ENCODE results near the gene XPO6.
A peak's percentile ranks its signal among the peaks of the same experiment; 100 is the strongest.

The XPO6 gene

DNA sequence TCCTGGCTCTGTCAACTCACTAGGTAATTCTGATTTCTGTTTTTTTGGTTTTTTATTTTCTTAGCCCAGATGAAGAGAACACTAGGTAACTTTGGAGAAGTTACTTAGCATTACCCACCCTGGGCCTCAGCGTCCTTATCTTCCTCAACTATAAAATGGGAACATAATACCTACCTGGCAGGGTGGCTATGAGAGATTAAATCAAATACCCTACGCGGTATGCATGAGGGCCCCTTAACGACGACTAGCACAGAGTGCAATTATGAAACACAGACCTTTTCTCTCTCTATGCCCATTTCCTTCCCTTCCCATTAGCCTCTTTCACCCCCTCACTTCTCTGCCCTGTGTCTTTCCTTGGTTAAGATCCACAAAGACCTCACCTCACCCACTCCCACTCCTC lies 11.1 kb downstream of the XPO6 start:
- H3K27ac Mint-ChIP-seq: peak overlapping the region; percentile 6 to 87
- peak overlapping the region; percentile 19 to 35 for H3K4me3 Mint-ChIP-seq
- H3K27me3 Mint-ChIP-seq: no peaks in the 10 kb centered on the region
- H3K9me3 Mint-ChIP-seq: no peaks in the 10 kb centered on the region
- no peak for ATAC-seq
- peaks cover 35% of the 10 kb centered on the region for H3K4me1 Mint-ChIP-seq
- no peak for DNase-seq

DNA sequence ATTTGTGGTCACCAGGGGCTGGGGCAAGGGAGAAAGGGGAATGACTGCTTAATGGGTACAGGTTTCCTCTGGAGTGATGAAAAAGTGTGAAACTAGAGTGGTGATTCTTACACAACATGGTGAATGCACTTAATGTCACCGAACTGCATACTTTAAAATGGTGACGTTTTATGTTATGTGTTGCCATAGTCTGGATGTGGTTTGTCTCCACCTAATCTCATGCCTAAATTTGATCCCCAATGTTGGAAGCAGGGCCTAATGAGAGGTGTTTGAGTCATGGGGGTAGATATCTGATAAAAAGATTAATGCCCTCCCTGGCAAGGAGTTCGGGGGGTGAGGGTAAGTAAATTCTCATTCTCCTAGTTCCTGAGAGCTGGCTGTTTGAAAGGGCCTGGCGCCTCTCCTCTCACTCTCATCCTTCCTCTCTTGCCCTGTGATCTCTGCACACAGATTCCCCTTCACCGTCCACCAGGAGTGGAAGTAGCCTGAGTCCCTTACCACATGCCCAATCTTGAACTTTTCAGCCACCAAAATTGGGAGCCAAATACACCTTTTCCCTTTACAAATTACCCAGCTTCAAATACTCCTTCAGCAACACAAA lies 15.3 kb downstream of the XPO6 start:
- DNase-seq (no peak), ATAC-seq (no peak)
- Mint-ChIP-seq H3K9me3 (no peaks in the 10 kb centered on the region), H3K27me3 (no peaks in the 10 kb centered on the region), H3K4me1 (peaks cover 75% of the 10 kb centered on the region), H3K27ac (peak overlapping the region; percentile 29 to 91), H3K4me3 (peak overlapping the region; percentile 8 to 22)

DNA sequence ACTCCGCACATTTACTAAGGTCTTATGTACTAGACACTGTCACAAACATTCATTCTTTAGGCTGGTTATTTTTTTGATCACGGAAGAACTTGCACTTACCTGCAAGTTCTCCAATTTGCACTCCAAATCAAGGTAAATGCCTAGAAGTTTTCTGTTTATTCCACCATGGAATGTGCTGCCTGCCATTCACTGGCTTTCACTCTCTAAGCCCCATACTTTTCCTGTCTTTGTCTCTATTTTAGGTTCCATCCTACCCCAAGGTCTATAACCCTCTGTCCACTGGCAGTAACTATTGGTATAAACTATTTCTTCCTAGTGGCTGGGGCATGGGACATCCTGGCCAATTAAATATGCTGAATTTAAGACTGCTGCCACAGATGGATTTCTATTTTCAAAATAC lies 15.9 kb downstream of the XPO6 start:
- Mint-ChIP-seq H3K4me1 (peaks cover 75% of the 10 kb centered on the region), H3K9me3 (no peaks in the 10 kb centered on the region), H3K4me3 (no peak overlapping the region), H3K27me3 (no peaks in the 10 kb centered on the region), H3K27ac (peak overlapping the region in 1 of 2 donors; percentile 73)
- DNase-seq (no peak), ATAC-seq (no peak)

DNA sequence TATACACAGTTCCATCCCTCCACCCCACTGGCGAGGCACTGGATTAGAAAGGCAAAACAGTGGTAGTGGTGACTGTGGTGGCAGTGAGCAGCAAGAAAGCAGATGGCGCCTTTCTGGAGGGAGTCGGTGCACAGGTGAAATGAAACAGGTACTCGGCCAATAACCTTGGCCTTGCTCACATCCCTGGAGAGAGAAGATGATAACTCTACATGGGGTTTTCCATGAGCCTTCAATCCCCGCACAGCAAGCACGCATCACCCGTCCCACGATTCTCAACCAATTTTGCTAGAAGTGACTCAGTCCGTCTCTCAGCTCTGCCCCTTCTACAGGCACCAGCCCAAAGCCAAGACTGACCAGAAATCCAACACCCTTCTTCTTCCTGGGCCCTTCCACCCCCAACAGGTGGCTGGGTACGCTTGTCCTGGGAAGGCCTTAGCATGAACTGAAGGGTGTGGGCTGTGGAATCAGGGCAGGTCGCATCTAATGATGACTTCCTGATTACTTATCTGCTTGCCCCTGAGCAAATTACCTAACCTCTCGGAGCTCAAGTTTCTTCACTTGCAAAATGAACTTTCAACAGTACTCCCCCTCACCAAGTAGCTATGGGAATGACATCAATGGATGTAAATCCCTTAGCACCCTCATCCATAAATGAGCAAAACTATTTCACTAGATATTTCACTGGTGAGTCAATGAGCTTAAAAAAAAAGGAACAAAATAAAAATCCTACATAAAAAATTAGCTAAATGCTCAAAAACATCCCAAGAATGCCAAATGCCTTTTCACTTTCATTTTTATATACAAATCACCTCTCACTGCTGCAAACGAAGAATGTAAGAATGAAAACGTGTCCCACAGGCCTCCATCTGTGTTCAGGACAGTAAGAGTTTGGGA lies 18.0 kb downstream of the XPO6 start:
- Mint-ChIP-seq H3K4me1 (peaks cover 84% of the 10 kb centered on the region), H3K9me3 (no peaks in the 10 kb centered on the region), H3K27ac (peak overlapping the region; percentile 96 to 97), H3K4me3 (peak overlapping the region; percentile 73 to 81), H3K27me3 (no peaks in the 10 kb centered on the region)
- DNase-seq: peak; percentile 38 to 58
- peak; percentile 65 for ATAC-seq

DNA sequence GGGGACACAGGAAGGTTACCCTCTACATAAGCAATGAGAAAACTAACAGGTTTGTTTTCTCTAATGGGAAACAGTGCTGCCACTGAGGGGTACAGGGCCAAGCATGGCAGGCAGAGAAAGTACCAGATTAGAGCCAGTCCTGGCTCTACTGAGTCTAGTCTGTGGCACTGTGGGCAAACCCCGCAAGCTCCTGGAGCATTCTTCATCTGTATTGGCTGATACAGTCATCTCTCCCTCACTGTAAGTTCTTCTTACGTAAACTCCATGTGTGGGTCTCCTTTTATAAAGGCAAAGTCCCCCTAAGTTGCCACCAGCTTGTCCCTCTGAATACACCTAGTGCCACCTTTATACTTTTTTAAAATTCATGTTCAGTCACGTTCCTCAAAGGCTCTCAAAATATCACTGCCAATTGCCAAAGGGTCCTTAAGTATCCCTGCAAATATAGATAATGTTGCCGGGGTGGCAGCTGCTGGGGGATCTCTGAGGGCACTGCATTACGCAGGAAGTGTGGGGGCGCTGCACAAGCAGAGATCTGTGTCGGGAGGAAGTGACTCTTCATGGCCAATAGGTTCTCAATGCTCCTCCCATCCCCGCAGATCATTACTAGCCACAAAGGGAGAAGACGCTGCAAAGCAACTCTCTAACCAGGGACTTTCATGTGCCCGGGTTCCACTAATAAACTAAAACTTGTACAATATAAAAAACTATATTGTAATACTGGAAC lies 18.8 kb downstream of the XPO6 start:
- H3K4me1 Mint-ChIP-seq: peaks cover 92% of the 10 kb centered on the region
- no peaks in the 10 kb centered on the region for H3K27me3 Mint-ChIP-seq
- peak overlapping the region; percentile 96 to 97 for H3K27ac Mint-ChIP-seq
- peak; percentile 76 to 82 for DNase-seq
- H3K9me3 Mint-ChIP-seq: no peaks in the 10 kb centered on the region
- peak overlapping the region; percentile 73 to 81 for H3K4me3 Mint-ChIP-seq
- ATAC-seq: peak; percentile 92

DNA sequence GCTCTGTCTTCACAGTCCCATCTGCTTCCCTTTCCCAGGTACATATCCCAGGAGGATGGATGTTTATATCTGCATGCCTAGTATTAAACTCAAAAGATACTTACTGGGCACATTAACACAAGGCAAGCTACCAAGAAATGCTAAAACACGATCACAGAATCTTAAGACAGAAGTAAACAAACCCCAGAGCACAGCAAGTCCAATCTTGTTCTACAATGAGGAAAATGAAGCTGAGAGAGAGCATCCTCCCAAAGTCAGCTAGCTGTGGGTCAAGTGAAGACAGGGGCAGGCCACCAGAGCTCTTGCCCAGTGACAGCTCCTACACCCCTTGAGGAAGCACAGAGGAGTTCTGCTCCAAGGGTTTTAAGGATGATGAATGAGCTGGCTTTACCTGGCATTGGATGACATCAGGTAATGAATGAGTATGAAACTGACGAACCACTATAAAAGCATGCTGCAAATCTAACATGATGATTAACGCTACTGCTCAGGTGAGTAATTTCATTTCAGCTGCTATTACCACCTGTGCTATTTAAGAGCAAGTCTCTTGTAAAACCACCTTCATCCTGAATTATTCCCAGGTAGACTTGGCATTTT lies 20.3 kb downstream of the XPO6 start:
- no peak for DNase-seq
- H3K4me3 Mint-ChIP-seq: peak overlapping the region in 1 of 2 donors; percentile 40

DNA sequence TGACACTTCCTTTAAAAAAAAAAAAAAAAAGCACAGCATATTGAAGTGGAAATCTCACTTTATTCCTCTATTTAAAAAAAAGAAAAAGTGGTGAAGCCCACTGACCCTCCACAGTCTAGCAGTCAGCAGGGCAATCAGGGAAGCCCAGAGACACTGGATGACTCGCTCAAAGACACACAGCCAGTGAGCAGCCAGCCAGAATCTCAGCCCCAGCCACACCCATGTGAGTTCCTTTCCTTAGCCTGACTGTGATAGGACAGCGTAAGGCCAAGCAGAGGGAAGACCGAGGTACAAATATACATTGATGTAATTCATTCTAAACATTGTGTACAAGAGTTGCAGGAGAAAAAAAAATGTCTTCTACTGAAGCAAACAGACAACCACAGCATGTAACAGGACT lies 22.5 kb downstream of the XPO6 start:
- H3K4me1 Mint-ChIP-seq: peaks cover 92% of the 10 kb centered on the region
- H3K4me3 Mint-ChIP-seq: peak overlapping the region; percentile 47 to 82
- no peaks in the 10 kb centered on the region for H3K27me3 Mint-ChIP-seq
- peaks cover 0 to 7% of the 10 kb centered on the region in 2 donors for H3K9me3 Mint-ChIP-seq
- ATAC-seq: no peak
- H3K27ac Mint-ChIP-seq: peak overlapping the region; percentile 42 to 78
- DNase-seq: no peak

More for the DNA sequence above, 20.3 kb downstream of the XPO6 start:
- no peaks in the 10 kb centered on the region for H3K27me3 Mint-ChIP-seq
- ATAC-seq: no peak
- peak overlapping the region in 1 of 2 donors; percentile 86 for H3K27ac Mint-ChIP-seq
- H3K4me1 Mint-ChIP-seq: peaks cover 96% of the 10 kb centered on the region
- H3K9me3 Mint-ChIP-seq: no peaks in the 10 kb centered on the region

DNA sequence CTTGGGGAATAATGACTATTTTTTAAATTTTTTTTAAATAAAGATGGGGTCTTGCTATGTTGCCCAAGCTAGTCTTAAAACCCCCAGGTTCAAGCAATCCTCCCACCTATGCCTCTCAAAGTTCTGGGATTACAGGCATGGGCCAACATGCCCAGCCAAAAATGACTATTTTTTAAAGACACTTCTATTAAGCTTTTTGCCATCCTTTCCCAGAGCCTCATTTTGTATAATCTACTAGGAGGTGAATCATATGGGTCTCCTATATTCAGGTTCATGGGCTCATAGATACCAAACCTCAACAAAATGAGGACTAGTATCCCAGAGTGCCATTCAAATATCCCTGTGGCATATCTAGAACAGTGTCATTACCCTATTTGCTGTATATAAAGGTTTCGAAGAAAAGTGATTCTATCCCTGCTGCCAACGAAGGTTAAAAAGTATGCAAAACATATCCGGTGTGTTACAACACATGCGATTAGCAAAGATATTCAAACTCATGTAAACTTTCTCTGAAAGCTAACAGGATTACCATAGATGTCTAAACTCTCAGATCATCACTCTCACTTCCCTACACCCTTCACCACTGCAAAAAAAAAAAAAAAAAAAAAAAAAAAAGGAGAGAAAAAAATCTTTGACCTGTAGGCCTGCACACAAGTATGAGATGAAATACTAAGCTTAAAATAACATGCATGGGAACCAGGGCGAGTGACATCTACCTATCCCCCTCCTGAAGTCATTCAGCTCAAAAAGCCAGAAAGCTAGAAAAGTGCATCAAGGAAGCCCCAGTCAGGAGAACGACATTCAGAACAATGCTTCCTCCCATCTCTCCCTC lies 23.5 kb downstream of the XPO6 start:
- Mint-ChIP-seq H3K27ac (peak overlapping the region; percentile 42 to 90), H3K4me3 (peak overlapping the region; percentile 47 to 82), H3K27me3 (no peaks in the 10 kb centered on the region), H3K4me1 (peaks cover 92% of the 10 kb centered on the region), H3K9me3 (peaks cover 0 to 7% of the 10 kb centered on the region in 2 donors)
- ATAC-seq (no peak), DNase-seq (no peak)

DNA sequence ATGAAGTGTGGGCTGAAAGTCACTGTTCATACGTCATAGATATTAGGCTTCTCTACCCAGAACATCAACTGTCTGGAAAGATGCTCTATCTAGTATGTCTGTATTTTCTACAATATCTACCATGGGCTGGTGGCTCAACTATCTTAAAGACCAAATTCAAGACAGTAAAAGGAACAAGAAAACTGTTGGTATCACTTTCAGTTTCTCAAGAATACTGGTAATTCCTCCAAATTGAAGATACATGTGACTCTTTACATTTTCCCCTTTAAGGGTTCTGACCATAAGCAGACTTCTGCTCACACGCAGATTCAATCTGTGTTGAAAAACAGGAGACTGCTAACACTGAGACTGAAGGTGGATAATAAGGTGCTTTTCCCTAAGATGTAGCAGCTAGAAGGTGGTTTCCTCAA lies 24.2 kb downstream of the XPO6 start:
- no peak for DNase-seq
- peak overlapping the region; percentile 78 to 95 for H3K27ac Mint-ChIP-seq
- H3K4me3 Mint-ChIP-seq: peak overlapping the region; percentile 61 to 82
- peak; percentile 64 for ATAC-seq
- peaks cover 0 to 7% of the 10 kb centered on the region in 2 donors for H3K9me3 Mint-ChIP-seq
- peaks cover 92% of the 10 kb centered on the region for H3K4me1 Mint-ChIP-seq
- H3K27me3 Mint-ChIP-seq: no peaks in the 10 kb centered on the region

DNA sequence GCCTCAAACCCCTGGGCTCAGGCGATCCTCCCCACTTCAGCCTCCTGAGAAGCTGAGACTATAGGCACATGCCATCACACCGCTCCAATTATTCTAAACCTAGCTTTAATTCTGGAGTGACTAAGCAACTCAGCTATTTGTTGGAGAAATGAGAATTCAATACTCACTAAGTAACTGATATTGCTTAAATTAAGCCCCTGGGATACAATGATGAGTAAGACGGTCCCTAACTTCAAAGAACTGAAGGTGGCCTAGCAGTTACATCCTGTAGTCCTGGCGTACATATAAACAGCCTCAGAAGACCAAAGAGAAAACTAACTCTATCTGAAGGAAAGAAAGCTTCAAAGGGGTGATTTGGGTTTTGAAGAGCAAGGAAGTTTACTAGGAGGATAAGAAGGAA lies 25.0 kb downstream of the XPO6 start:
- ATAC-seq (peak; percentile 82), DNase-seq (no peak)
- peaks cover 0 to 7% of the 10 kb centered on the region in 2 donors for H3K9me3 Mint-ChIP-seq

DNA sequence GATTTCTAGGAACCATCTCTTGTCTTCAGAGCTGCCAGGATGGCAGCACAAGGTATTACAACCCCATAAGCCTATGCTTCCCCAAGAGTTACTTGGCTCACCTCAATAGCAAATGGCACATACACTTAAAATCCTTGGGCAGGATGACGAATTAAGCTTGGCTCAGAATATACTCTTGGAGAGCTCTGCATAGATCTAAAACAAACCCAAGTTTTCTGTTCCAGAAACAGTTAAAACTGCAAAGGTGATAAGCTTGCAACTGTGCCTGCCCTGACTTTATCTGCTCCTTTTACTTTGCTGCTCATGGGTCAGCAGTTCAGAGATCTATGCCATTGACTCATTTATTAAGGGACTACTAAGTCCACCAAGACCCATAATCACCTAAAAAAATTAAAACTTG lies 26.1 kb downstream of the XPO6 start:
- DNase-seq: no peak
- H3K9me3 Mint-ChIP-seq: peaks cover 0 to 7% of the 10 kb centered on the region in 2 donors
- ATAC-seq: no peak
- H3K27ac Mint-ChIP-seq: peak overlapping the region in 1 of 2 donors; percentile 95
- H3K4me3 Mint-ChIP-seq: peak overlapping the region; percentile 26 to 82
- peaks cover 93% of the 10 kb centered on the region for H3K4me1 Mint-ChIP-seq
- H3K27me3 Mint-ChIP-seq: no peaks in the 10 kb centered on the region

More for the DNA sequence above, 25.0 kb downstream of the XPO6 start:
- Mint-ChIP-seq H3K4me1 (peaks cover 93% of the 10 kb centered on the region), H3K4me3 (peak overlapping the region; percentile 61 to 82), H3K27me3 (no peaks in the 10 kb centered on the region), H3K27ac (peak overlapping the region; percentile 78 to 95)

DNA sequence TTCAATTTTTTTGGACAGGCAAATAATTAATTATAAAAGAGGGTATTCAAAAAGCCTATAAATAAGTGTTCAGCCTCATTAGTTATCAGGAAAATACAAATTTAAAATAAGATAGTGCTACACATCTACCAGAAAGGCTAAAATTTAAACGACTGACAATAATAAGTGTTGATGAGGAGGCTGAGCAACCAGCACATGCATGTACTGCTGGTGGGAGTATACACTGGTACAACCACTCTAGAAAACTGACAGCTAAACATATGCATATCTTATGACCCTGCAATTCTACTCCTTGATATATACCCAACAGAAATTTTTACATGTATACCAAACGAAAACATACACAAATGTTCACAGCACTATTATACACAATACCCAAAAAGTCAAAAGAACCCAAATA lies 27.1 kb downstream of the XPO6 start:
- H3K27ac Mint-ChIP-seq: no peak overlapping the region
- peaks cover 0 to 7% of the 10 kb centered on the region in 2 donors for H3K9me3 Mint-ChIP-seq
- no peak for ATAC-seq
- H3K27me3 Mint-ChIP-seq: no peaks in the 10 kb centered on the region
- H3K4me1 Mint-ChIP-seq: peaks cover 93% of the 10 kb centered on the region
- no peak for DNase-seq
- no peak overlapping the region for H3K4me3 Mint-ChIP-seq

DNA sequence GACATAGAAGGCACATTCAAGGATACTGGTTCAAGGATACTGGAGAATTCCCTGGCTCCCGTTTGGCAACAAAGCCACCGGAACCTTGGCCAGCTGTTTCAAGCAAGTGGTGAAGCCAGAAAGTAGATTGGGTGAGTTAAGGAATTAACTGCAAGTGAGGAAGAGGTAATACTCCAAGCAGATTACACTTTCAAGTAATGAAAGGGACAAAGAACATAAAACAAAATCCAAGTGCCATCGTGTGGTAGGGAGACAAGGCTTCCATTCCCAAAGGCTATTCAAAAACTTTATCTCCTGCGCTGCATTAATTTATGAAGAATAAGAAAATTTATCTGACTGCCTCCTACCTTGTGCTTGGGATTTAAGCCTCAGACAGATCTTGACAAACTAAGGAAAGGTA lies 27.8 kb downstream of the XPO6 start:
- ATAC-seq (no peak), DNase-seq (no peak)
- Mint-ChIP-seq H3K9me3 (peaks cover 0 to 7% of the 10 kb centered on the region in 2 donors), H3K4me1 (peaks cover 91% of the 10 kb centered on the region), H3K27me3 (no peaks in the 10 kb centered on the region), H3K27ac (peak overlapping the region in 1 of 2 donors; percentile 80), H3K4me3 (peak overlapping the region in 1 of 2 donors; percentile 21)

DNA sequence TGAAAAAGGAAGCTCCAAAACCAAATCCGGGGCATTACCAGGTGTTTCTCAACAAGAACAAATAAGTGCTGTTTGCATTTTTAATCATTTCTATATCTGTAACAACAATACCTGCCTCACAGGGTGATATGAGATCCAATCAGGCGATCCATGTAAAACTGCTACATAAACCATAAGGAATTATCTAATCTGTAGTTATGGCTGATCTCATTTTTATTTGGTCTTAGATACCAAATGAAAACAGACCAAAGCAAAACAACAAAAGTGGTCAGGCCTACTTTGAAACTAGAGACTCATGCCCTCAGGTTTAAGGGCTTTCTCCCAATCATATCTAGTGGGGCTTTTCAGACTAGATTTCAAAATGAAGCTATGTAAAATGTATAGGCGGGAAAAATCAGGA lies 28.3 kb downstream of the XPO6 start:
- Mint-ChIP-seq H3K4me3 (peak overlapping the region in 1 of 2 donors; percentile 59), H3K9me3 (peaks cover 0 to 7% of the 10 kb centered on the region in 2 donors), H3K4me1 (peaks cover 87% of the 10 kb centered on the region), H3K27me3 (no peaks in the 10 kb centered on the region), H3K27ac (peak overlapping the region; percentile 59 to 68)
- ATAC-seq: no peak
- no peak for DNase-seq
